GM19372 (cell line): ENCODE data around the gene NLK.
"Not testable (repeated sequence)": the region's sequence is repeated elsewhere in the genome, so short reads cannot be mapped to it uniquely, and the experiment has no call there.

Experiments used
- ATAC-seq: cut with Tn5 transposase; IDR thresholded peaks from one replicate; pipeline ENCODE4 v1.9.1; 2021; ENCODE audit warnings: mild to moderate bottlenecking, low read depth, moderate library complexity; ENCODE audit not compliant: unreplicated experiment

The NLK gene

GRCh38 chr17:28071891-28072606 lies 29.6 kb downstream of the NLK start:
- ATAC-seq = no peak

DNA sequence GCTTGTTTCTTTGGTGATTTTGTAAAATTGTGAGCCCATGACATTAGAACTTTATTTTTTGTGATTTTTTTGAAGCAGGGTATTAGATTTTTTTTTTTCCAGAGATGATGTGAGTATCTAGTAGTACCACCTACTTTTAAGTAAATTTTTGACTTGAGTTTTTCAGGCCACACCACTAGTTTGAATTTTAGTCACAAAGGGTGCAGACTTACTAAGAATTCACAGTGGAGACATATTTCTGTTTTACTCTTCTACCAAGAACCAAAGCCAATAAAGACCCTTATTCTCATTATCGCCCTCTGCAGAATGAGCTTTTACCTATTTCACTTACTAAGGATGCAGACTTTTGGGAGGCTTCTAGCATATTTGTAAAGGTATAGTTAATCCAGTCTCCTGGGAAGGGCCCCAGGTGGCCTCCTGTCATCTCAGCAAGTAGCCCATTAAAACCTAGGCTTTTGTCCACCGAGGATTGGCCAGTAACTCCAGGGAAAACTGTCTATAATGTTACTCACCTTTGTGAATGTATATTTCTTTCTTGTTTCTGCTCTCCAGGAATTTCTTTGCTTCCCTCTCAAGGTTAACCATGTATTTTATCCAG lies 30.6 kb downstream of the NLK start:
- ATAC-seq = no peak

- no peak for ATAC-seq
Observed at GRCh38 chr17:28074010-28074409, 31.5 kb downstream of the NLK start.

DNA sequence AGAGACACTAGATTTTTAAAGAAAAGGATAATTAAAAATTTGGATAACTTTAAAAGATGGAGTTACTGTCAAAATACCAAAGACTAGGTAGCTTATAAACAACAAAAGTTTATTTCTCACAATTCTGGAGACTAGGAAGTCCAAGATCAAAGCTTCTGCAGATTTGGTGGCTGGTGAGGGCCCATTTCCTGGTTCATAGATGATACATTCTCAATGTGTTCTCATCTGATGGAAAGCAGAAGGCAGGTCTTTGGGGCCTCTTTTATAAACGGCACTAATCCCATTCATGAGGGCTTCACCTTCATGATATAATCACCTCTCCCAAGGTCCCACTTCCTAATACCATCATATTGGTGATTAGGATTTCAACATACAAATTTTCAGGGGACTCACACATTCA lies 33.7 kb downstream of the NLK start:
- ATAC-seq = no peak

DNA sequence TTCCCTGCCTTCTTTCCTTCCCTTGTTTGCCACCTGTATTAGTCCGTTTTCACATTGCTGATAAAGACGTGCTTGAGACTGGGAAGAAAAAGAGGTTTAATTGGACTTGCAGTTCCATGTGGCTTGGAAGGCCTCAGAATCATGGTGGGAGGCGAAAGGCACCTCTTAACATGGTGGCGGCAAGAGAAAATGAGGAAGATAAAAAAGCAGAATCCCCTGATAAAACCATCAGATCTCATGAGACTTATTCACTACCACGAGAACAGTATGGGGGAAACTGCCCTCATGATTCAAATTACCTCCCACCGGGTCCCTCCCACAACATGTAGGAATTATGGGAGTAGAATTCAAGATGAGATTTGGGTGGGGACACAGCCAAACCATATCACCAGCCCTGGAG lies 34.7 kb downstream of the NLK start:
- ATAC-seq = not testable (repeated sequence)

DNA sequence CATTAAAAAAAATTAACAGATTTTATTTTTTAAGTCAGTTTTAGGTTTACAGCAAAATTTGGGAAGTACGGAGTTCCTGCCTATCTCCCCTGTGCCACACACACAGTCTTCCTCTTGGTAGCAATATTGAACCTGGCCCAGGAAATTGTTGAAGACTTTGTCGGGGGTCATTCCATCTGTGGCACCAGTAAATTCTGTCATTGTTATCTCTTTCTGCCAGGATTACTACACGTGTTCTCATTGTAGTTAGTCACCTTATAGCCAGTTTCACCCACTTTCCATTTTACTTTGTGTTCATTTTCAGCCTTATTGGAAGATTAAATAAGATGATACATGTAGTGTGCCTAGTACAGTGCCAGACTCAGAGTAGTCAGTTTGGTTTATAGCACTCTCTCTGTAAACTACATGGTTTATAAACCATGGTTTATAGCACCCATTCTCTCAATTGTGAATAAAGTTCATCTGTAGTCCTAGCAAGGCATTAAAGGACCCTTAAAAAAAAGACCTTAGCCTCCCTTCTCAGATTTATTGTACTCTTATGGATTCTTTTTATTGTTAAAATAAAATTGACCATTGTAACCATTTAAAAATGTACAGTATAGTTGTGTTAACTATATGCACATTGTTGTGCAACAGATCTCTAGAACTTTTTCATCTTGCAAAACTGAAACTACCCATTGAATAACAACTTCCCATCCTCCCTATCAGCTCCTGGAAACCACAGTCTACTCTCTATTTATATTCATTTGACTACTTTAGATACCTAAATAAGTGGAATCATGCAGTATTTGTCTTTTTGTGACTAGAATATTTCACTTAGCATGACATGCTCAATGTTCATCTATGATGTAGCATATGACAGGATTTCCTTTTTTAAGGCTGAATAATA lies 36.1 kb downstream of the NLK start:
- no peak for ATAC-seq

GRCh38 chr17:28081467-28081866 lies 39.0 kb downstream of the NLK start:
- ATAC-seq = no peak

DNA sequence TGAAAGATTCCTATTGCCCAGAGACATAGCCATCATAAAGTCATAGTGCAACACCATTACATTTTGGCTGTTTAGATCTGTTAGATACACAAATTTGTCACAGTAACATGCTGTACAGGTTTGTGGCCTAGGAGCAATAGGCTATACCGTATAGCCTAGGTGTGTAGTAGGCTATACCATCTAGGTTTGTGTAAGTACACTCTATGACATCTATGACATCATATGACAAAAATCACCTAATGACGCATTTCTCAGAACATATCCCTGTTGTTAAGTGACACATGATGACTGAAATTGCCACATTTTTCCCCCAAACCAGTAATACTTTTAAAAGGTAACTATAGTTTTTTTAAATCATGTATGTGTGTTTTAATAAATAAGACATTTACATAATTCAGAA lies 43.3 kb downstream of the NLK start:
- no peak for ATAC-seq

GRCh38 chr17:28086519-28086918 lies 44.0 kb downstream of the NLK start:
- ATAC-seq = no peak

DNA sequence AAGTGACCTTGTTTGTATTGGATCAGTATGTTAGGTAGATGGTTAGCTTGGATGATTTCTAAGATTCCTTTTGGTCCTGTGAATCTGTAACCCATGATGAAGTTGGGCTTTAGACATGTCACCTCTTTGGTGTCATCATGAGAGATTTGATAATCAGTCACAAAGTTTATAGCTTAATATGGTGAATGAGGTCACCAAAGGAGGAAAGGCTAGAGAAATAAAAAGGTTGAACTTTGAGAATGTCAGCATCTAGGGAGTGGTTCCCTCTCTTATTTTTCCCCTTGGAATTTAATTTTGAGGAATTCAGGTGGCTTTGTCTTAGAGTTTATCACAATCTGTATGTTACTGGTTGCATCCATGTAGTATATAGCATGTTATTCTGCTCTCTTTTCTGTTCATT lies 45.3 kb downstream of the NLK start:
- ATAC-seq = no peak

DNA sequence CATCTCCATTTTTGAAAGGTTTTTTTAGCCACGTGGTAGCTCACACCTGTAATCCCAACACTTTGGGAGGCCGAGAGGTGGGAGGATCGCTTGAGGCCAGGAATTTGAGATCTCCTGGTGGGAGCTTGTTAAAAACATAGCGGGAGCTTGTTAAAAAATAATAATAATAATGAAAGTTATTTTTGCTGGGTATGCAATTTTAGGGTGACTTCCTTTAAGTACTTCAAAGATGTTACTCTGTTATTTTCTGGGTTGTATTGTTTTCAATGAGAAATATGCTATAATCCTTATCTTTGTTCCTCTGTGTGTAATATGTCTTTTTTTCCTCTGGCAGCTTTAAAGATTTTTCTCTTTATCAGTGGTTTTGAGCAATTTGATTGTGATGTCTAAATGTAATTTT lies 48.1 kb downstream of the NLK start:
- no peak for ATAC-seq

DNA sequence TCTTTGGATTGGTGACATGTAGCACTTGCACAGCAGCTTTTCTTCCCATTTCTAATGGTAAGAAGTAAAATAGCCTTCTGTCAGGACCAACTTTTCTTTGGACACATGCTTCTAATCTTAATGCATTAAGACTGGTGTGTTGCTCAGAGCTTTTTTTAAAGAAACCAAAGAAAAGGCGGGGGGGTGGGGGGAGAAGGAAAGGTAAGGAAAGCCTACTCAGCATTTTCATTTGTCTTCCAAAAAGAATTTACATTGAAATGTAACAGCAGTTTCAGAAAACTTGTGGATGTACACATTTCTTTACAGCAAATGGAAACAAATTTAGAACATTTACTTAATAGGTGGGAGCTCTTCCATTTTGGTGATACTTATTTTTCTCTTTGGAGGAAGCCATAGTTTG lies 49.6 kb downstream of the NLK start:
- ATAC-seq = no peak

GRCh38 chr17:28093999-28094716 lies 51.7 kb downstream of the NLK start:
- no peak for ATAC-seq

DNA sequence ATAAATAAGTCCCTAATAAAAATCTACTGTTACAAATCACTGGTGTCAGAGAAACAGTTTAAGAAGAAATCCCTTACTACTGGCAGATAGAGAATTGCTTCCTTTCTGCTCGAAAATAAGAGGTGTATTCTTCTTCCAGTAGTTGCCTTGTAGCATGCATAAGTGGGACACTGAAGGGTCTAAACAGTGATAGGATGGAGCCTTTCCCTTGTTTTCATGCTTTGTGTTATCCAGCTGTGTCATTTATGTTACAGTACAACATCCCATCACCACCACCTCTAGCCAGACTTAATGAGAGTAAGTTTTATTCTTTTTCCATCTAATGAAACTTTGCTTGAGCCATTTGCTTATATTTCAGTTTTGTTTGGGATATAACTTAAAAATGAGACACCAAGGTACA lies 54.3 kb downstream of the NLK start:
- ATAC-seq = no peak

GRCh38 chr17:28097254-28097653 lies 54.8 kb downstream of the NLK start:
- no peak for ATAC-seq

GRCh38 chr17:28097901-28098300 lies 55.4 kb downstream of the NLK start:
- ATAC-seq = no peak

GRCh38 chr17:28098591-28098990 lies 56.1 kb downstream of the NLK start:
- ATAC-seq = not testable (repeated sequence)

DNA sequence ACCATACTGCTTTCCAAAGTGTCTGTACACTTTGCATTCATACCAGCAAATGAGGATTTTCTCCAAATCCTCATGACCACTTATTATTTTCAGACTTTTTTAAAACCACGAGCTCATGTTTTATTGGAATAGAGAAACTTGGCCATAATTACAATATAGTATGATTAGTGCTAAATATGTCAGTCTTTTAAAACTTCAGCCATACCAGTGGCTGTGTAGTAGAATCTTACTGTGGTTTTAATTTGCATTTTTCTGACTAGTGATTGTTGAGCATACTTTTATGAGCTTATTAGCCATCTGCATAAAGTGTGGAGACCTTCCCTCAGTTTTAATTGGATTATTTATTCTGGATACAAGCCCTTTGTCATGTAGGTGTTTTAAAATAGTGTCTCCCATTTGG lies 57.8 kb downstream of the NLK start:
- no peak for ATAC-seq

DNA sequence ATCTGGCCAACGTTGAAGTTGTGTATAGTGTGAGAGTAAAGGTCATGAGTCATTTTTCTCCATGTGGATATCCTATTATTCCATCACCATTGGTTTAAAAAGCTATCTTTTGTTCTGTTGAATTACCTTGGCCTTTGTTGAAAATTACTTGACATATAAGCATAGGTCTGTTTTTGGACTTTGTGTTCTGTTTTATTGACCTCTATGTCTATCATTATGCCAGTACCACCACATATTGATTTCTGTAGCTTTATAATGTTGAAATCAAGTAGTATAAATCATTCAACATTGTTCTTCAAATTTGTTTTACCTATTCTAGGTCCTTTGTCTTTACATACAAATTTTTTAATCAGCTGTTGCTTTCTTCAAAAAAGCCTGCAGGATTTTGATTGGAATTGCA lies 58.5 kb downstream of the NLK start:
- no peak for ATAC-seq

- no peak for ATAC-seq
Observed at GRCh38 chr17:28101919-28102318, 59.4 kb downstream of the NLK start.

GRCh38 chr17:28105501-28105900 lies 63.0 kb downstream of the NLK start:
- no peak for ATAC-seq
